MM.1S (cell line): ENCODE data around the gene CFAP69.

Experiments used
- DNase-seq: peaks from one replicate; pipeline ENCODE4 v3.0.0-alpha.2; 2015
- H2AFZ ChIP-seq: fragments of 300-600 bp; sonication (generic); 2 replicates; pipeline ENCODE4 v1.6.0; 2016; ENCODE audit warnings: antibody characterized with exemption, low read length
- H3F3A ChIP-seq: fragments of 300-600 bp; sonication (generic); 2 replicates; pipeline ENCODE4 v1.6.1; 2016; ENCODE audit warnings: mild to moderate bottlenecking, antibody characterized with exemption, low read length, moderate library complexity, mixed read lengths; ENCODE audit not compliant: insufficient read depth
- H3K27ac ChIP-seq: fragments of 300-600 bp; sonication (generic); 2 replicates; pipeline ENCODE4 v1.5.1; 2016; ENCODE audit warnings: mild to moderate bottlenecking, low read length
- H3K27me3 ChIP-seq: fragments of 300-600 bp; sonication (generic); replicated peaks from 2 replicates; pipeline ENCODE4 v1.6.0; 2016; ENCODE audit warnings: low read length; ENCODE audit not compliant: insufficient read depth
- H3K36me3 ChIP-seq: fragments of 300-600 bp; sonication (generic); replicated peaks from 2 replicates; pipeline ENCODE4 v1.6.1; 2016; ENCODE audit warnings: mild to moderate bottlenecking, low read length, mixed read lengths; ENCODE audit not compliant: insufficient read depth
- H3K4me1 ChIP-seq: fragments of 300-600 bp; sonication (generic); 2 replicates; pipeline ENCODE4 v1.6.1; 2016; ENCODE audit warnings: low read length, mixed read lengths
- H3K4me2 ChIP-seq: fragments of 300-600 bp; sonication (generic); 2 replicates; pipeline ENCODE4 v1.6.0; 2016; ENCODE audit warnings: low read depth, low read length
- H3K4me3 ChIP-seq: fragments of 300-600 bp; sonication (generic); 2 replicates; pipeline ENCODE4 v1.5.1; 2016; ENCODE audit warnings: low read length, mixed read lengths
- H3K79me2 ChIP-seq: fragments of 300-600 bp; sonication (generic); 2 replicates; pipeline ENCODE4 v1.6.1; 2016; ENCODE audit warnings: mixed run types, low read length, mixed read lengths
- H3K9ac ChIP-seq: fragments of 300-600 bp; sonication (generic); 2 replicates; pipeline ENCODE4 v1.6.1; 2016; ENCODE audit warnings: low read length, mixed read lengths
- H3K9me2 ChIP-seq: fragments of 300-600 bp; sonication (generic); replicated peaks from 2 replicates; pipeline ENCODE4 v1.6.1; 2016; ENCODE audit warnings: mild to moderate bottlenecking, low read length, mixed read lengths; ENCODE audit not compliant: insufficient read depth
- H3K9me3 ChIP-seq: fragments of 300-600 bp; sonication (generic); replicated peaks from 2 replicates; pipeline ENCODE4 v1.6.1; 2016; ENCODE audit warnings: mild to moderate bottlenecking, low read length, mixed read lengths; ENCODE audit not compliant: insufficient read depth
- H4K20me1 ChIP-seq: fragments of 300-600 bp; sonication (generic); 2 replicates; pipeline ENCODE4 v1.6.1; 2016; ENCODE audit warnings: mild to moderate bottlenecking, low read length, moderate library complexity, mixed read lengths; ENCODE audit not compliant: insufficient read depth
- EZH2 ChIP-seq: fragments of 300-600 bp; sonication (generic); optimal IDR thresholded peaks from 2 replicates; pipeline ENCODE3; 2017; ENCODE audit warnings: low read depth, mild to moderate bottlenecking, antibody characterized with exemption, low read length, mixed read lengths
- EZH2phosphoT487 ChIP-seq: fragments of 300-600 bp; sonication (generic); IDR thresholded peaks from 2 replicates; pipeline ENCODE4 v1.6.1; 2018; ENCODE audit warnings: antibody characterized with exemption, low read length
- TF ChIP-seq, protein P1 (sequence below): fragments of 300-600 bp; sonication (generic); IDR thresholded peaks from 2 replicates; pipeline ENCODE4 v1.5.1; 2016; ENCODE audit warnings: antibody characterized with exemption, low read length, mixed read lengths

Gene CFAP69

DNA sequence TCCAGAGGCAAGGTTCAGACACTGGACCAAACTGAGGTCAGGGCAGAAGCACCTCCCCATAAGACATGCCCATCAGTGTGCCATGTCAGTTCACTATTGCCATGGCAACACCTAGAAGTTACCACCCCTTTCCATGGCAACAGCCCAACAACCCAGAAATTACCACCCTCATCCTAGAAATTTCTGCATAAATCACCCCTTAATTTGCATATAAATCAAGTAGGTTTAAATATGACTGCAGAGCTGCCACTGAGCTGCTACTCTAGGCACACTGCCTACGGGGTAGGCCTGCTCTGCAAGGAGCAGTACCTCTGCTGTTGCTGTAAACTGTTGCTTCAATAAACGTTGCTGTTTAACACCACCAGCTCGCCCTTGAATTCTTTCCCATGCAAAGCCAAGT is 20.8 kb upstream of the CFAP69 start:
- no peak overlapping the region for H3K9ac ChIP-seq
- TF ChIP-seq, protein P1, sequence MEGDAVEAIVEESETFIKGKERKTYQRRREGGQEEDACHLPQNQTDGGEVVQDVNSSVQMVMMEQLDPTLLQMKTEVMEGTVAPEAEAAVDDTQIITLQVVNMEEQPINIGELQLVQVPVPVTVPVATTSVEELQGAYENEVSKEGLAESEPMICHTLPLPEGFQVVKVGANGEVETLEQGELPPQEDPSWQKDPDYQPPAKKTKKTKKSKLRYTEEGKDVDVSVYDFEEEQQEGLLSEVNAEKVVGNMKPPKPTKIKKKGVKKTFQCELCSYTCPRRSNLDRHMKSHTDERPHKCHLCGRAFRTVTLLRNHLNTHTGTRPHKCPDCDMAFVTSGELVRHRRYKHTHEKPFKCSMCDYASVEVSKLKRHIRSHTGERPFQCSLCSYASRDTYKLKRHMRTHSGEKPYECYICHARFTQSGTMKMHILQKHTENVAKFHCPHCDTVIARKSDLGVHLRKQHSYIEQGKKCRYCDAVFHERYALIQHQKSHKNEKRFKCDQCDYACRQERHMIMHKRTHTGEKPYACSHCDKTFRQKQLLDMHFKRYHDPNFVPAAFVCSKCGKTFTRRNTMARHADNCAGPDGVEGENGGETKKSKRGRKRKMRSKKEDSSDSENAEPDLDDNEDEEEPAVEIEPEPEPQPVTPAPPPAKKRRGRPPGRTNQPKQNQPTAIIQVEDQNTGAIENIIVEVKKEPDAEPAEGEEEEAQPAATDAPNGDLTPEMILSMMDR = no peak
- TF ChIP-seq EZH2phosphoT487 = no peak
- TF ChIP-seq EZH2 = no peak
- H3K27ac ChIP-seq = no peak overlapping the region

DNA sequence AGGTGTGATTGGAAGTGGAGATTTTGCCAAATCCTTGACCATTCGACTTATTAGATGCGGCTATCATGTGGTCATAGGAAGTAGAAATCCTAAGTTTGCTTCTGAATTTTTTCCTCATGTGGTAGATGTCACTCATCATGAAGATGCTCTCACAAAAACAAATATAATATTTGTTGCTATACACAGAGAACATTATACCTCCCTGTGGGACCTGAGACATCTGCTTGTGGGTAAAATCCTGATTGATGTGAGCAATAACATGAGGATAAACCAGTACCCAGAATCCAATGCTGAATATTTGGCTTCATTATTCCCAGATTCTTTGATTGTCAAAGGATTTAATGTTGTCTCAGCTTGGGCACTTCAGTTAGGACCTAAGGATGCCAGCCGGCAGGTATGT is 19.8 kb upstream of the CFAP69 start:
- Histone ChIP-seq H3K9ac (no peak overlapping the region), H3K9me3 (no peaks in the 10 kb centered on the region), H3F3A (no peaks in the 10 kb centered on the region), H3K9me2 (no peaks in the 10 kb centered on the region), H3K36me3 (no peaks in the 10 kb centered on the region), H3K4me3 (no peak overlapping the region), H3K79me2 (no peaks in the 10 kb centered on the region), H3K4me1 (no peaks in the 10 kb centered on the region), H3K27me3 (no peaks in the 10 kb centered on the region), H2AFZ (no peak overlapping the region), H3K27ac (no peak overlapping the region), H3K4me2 (no peak overlapping the region), H4K20me1 (no peaks in the 10 kb centered on the region)
- TF ChIP-seq, protein P1 = no peak
- TF ChIP-seq EZH2 (no peak), EZH2phosphoT487 (no peak)
- no peak for DNase-seq

More for the DNA sequence above, 20.8 kb upstream of the CFAP69 start:
- no peaks in the 10 kb centered on the region for H3K79me2 ChIP-seq
- H3K4me2 ChIP-seq = no peak overlapping the region
- no peaks in the 10 kb centered on the region for H3F3A ChIP-seq
- H3K4me3 ChIP-seq = no peak overlapping the region
- no peaks in the 10 kb centered on the region for H4K20me1 ChIP-seq
- no peaks in the 10 kb centered on the region for H3K9me3 ChIP-seq
- no peaks in the 10 kb centered on the region for H3K27me3 ChIP-seq
- no peak for DNase-seq
- H3K9me2 ChIP-seq = no peaks in the 10 kb centered on the region
- H3K36me3 ChIP-seq = no peaks in the 10 kb centered on the region
- no peak overlapping the region for H2AFZ ChIP-seq
- H3K4me1 ChIP-seq = no peaks in the 10 kb centered on the region

DNA sequence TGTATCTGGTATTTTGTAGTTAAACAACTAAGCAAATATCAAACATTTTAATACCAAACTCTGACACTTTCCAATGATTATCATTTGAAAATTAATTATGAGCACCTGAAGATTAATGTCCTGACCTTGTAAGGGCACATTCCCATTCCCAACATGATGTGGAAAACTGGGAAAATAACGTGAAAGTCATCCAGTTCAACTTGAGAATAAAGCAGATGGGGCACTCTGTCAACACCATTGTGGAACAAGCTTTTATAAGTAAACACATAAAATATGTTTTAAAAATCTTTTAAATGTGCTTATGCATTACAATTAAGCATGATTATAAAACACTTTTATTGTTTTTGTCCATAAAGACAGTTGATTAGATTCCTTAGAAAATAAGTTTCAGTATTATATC is 19.4 kb upstream of the CFAP69 start:
- H4K20me1 ChIP-seq = no peaks in the 10 kb centered on the region
- no peak overlapping the region for H3K4me2 ChIP-seq
- no peaks in the 10 kb centered on the region for H3K9me3 ChIP-seq
- H3K9ac ChIP-seq = no peak overlapping the region
- no peaks in the 10 kb centered on the region for H3K9me2 ChIP-seq
- H3F3A ChIP-seq = no peaks in the 10 kb centered on the region
- no peak overlapping the region for H3K4me3 ChIP-seq
- H3K27ac ChIP-seq = no peak overlapping the region
- no peak overlapping the region for H2AFZ ChIP-seq
- no peaks in the 10 kb centered on the region for H3K79me2 ChIP-seq
- DNase-seq = no peak
- H3K36me3 ChIP-seq = no peaks in the 10 kb centered on the region
- TF ChIP-seq, protein P1 = no peak
- no peak for TF ChIP-seq EZH2phosphoT487
- TF ChIP-seq EZH2 = no peak
- no peaks in the 10 kb centered on the region for H3K4me1 ChIP-seq
- H3K27me3 ChIP-seq = no peaks in the 10 kb centered on the region
